Endodermal cell (in vitro differentiated cells): Measurements from ENCODE around the gene NTRK2. TPM values are rescaled to one million over a fixed set of nuclear protein-coding genes. Genes with fewer than 3 reads are reported as not detected.
A peak's percentile ranks its signal among the peaks of the same experiment; 100 is the strongest.

ENCODE experiments used
- DNase-seq: peaks from one replicate; pipeline ENCODE4 v3.0.0-alpha.2; 2017
- H3K27ac ChIP-seq: 2 replicates; pipeline ENCODE4 v1.5.1; 2013; ENCODE audit warnings: mild to moderate bottlenecking, low read depth, low read length, moderate library complexity
- H3K27me3 ChIP-seq: 2 replicates; pipeline ENCODE4 v1.6.1; 2013; ENCODE audit warnings: mild to moderate bottlenecking, low read length, moderate library complexity; ENCODE audit not compliant: insufficient read depth, control insufficient read depth, poor library complexity, severe bottlenecking
- H3K36me3 ChIP-seq: 2 replicates; pipeline ENCODE4 v1.7.0; 2013; ENCODE audit warnings: mild to moderate bottlenecking, low read length, moderate library complexity; ENCODE audit not compliant: control insufficient read depth, insufficient read depth
- H3K4me1 ChIP-seq: one replicate; pipeline ENCODE4 v1.7.0; 2013; ENCODE audit warnings: low read length; ENCODE audit not compliant: control insufficient read depth, insufficient read depth
- H3K4me3 ChIP-seq: 2 replicates; pipeline ENCODE4 v1.5.1; 2013; ENCODE audit warnings: mild to moderate bottlenecking, low read length, moderate library complexity
- H3K9ac ChIP-seq: 2 replicates; pipeline ENCODE4 v1.6.1; 2013; ENCODE audit warnings: mild to moderate bottlenecking, low read length, moderate library complexity; ENCODE audit not compliant: poor library complexity, severe bottlenecking; ENCODE audit errors: extremely low read depth
- H3K9me3 ChIP-seq: 2 replicates; pipeline ENCODE4 v1.6.1; 2013; ENCODE audit warnings: mild to moderate bottlenecking, low read length, moderate library complexity; ENCODE audit not compliant: control insufficient read depth
- H3K27ac Mint-ChIP-seq: 2 replicates; pipeline ENCODE4 v1.8.0; 2020; ENCODE audit warnings: mixed read lengths
- H3K27me3 Mint-ChIP-seq: 2 replicates; pipeline ENCODE4 v1.8.0; 2021; ENCODE audit warnings: mild to moderate bottlenecking, mixed read lengths; ENCODE audit not compliant: insufficient read depth
- H3K36me3 Mint-ChIP-seq: 2 replicates; pipeline ENCODE4 v1.8.0; 2020; ENCODE audit warnings: low read depth, mixed read lengths
- H3K4me1 Mint-ChIP-seq: 2 replicates; pipeline ENCODE4 v1.8.0; 2020; ENCODE audit warnings: mixed read lengths
- H3K4me3 Mint-ChIP-seq: 2 replicates; pipeline ENCODE4 v1.8.0; 2020; ENCODE audit warnings: mild to moderate bottlenecking, moderate library complexity, mixed read lengths
- H3K9me3 Mint-ChIP-seq: 2 replicates; pipeline ENCODE4 v1.8.0; 2020; ENCODE audit warnings: mild to moderate bottlenecking, mixed read lengths
- WGBS, 2 experiments: methylation state at CpG; one replicate each; pipeline versions ENCODE4 v1.1.5 to v1.1.7; 2013; ENCODE audit warnings: missing lambda C conversion rate in 2 of 2, mixed read lengths in 1 of 2; ENCODE audit not compliant: insufficient coverage in 1 of 2, insufficient read length in 1 of 2; 5-methylcytosine and 5-hydroxymethylcytosine counted together
- total RNA-seq, 2 donors: library from RNA; stranded (reverse); fragmentation: NEBNext Ultra II Directional in 1 of 2; extraction: Animal tissue kit (Norgen Biotek cat#: 25700) in 1 of 2; gene quantifications; 2 replicates in 1 of 2; 3 replicates in 1 of 2; pipeline ENCODE4 v1.2.1, GENCODE V29; 2021
- TF ChIP-seq, protein P1 (sequence below): fragments of 200-600 bp; sonication (generic); conservative IDR thresholded peaks from 2 replicates; pipeline ENCODE4 v1.5.0; 2021; ENCODE audit warnings: antibody characterized with exemption, mild to moderate bottlenecking

Gene NTRK2
- total RNA-seq, 2 donors from 2014 or later, result 0.09 to 0.18 TPM

DNA sequence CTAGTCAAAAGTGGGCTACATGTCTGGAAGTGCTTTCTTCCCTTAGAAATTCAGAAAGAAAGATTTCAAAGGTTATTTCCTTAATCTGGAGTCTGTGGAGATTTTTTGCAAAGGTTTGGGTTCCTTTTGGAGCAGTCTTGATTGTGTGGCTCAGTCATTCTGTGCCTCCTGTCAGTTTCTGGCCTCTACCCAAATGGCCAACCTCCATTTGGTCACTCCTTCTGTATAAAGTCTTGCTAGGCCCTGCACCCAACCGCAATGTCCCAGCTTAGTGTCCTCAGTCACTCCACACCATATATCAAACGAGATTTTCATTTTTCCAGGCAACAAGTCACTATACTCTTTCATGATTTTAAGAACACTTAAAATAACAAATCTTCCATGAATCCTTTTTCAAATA, 199.6 kb downstream of the NTRK2 start:
- H3K4me3 Mint-ChIP-seq, result no peak overlapping the region
- H3K4me1 Mint-ChIP-seq, result peaks cover 3% of the 10 kb centered on the region
- no peaks in the 10 kb centered on the region for H3K36me3 ChIP-seq
- H3K9me3 Mint-ChIP-seq, result no peaks in the 10 kb centered on the region
- H3K9me3 ChIP-seq, result no peaks in the 10 kb centered on the region
- H3K27ac Mint-ChIP-seq, result no peak overlapping the region
- H3K36me3 Mint-ChIP-seq, result no peaks in the 10 kb centered on the region
- H3K4me3 ChIP-seq, result no peak overlapping the region
- no peaks in the 10 kb centered on the region for H3K4me1 ChIP-seq
- TF ChIP-seq, protein P1, sequence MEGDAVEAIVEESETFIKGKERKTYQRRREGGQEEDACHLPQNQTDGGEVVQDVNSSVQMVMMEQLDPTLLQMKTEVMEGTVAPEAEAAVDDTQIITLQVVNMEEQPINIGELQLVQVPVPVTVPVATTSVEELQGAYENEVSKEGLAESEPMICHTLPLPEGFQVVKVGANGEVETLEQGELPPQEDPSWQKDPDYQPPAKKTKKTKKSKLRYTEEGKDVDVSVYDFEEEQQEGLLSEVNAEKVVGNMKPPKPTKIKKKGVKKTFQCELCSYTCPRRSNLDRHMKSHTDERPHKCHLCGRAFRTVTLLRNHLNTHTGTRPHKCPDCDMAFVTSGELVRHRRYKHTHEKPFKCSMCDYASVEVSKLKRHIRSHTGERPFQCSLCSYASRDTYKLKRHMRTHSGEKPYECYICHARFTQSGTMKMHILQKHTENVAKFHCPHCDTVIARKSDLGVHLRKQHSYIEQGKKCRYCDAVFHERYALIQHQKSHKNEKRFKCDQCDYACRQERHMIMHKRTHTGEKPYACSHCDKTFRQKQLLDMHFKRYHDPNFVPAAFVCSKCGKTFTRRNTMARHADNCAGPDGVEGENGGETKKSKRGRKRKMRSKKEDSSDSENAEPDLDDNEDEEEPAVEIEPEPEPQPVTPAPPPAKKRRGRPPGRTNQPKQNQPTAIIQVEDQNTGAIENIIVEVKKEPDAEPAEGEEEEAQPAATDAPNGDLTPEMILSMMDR, result no peak
- no peaks in the 10 kb centered on the region for H3K27me3 ChIP-seq
- H3K9ac ChIP-seq, result no peak overlapping the region
- WGBS, 2 experiments, result 75 to 94% methylated on average over 1 to 2 of the region's 2 CpGs
- no peak for DNase-seq
- no peak overlapping the region for H3K27ac ChIP-seq
- no peaks in the 10 kb centered on the region for H3K27me3 Mint-ChIP-seq

DNA sequence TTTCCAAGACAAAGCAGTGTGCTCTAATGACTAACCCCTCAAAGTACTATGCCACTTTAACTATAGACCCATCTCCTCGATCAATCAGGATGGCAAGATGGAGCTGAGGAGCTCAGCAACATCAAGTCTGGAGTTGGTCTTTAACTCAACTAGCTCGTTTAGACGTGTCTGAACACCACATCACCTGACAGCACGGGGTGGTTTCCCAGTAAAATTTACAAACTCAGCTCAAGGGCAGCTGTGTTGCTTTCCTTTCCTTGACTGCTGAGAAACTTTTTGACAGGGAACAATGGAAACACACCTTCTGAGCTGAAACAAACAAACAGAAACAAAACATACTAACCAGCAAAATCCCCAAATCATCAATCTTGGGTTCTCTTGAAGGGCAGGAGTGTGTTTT, 202.5 kb downstream of the NTRK2 start:
- no peaks in the 10 kb centered on the region for H3K36me3 Mint-ChIP-seq
- DNase-seq, result no peak
- H3K27ac ChIP-seq, result no peak overlapping the region
- H3K9me3 Mint-ChIP-seq, result no peaks in the 10 kb centered on the region
- WGBS, 2 experiments, result 85 to 96% methylated on average over 4 of the region's 4 CpGs
- no peaks in the 10 kb centered on the region for H3K4me1 ChIP-seq
- no peak overlapping the region for H3K4me3 Mint-ChIP-seq
- no peaks in the 10 kb centered on the region for H3K27me3 Mint-ChIP-seq
- H3K9ac ChIP-seq, result no peak overlapping the region
- peaks cover 3% of the 10 kb centered on the region for H3K4me1 Mint-ChIP-seq
- H3K4me3 ChIP-seq, result no peak overlapping the region
- H3K9me3 ChIP-seq, result no peaks in the 10 kb centered on the region
- no peaks in the 10 kb centered on the region for H3K27me3 ChIP-seq
- H3K27ac Mint-ChIP-seq, result no peak overlapping the region
- H3K36me3 ChIP-seq, result no peaks in the 10 kb centered on the region
- TF ChIP-seq, protein P1, result no peak

DNA sequence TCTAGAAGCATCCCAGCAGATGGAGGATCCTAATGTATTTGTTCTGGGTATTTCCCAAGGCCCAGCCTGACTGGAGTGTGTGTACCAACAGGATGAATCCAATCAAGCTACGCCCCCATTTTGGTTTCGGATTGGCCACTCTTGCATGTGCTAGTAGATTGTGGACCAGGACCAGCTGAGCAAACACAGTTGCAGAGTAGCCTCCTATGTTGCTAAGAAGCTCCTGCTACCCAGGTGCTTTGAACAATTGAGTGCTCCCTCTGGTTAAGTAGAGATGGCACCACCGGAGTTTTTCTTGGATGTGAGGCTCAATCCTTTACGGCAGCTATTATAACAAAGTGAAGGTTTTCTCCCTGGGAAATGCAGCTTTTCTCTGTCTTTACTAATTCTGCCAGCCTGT, 204.5 kb downstream of the NTRK2 start:
- H3K4me1 ChIP-seq, result no peaks in the 10 kb centered on the region
- peaks cover 3% of the 10 kb centered on the region for H3K4me1 Mint-ChIP-seq
- no peaks in the 10 kb centered on the region for H3K27me3 Mint-ChIP-seq
- peak overlapping the region; percentile 21 for H3K27ac ChIP-seq
- no peak overlapping the region for H3K9ac ChIP-seq
- WGBS, 2 experiments, result 95 to 100% methylated on average over 3 to 4 of the region's 4 CpGs
- no peak overlapping the region for H3K4me3 ChIP-seq
- no peaks in the 10 kb centered on the region for H3K9me3 ChIP-seq
- H3K4me3 Mint-ChIP-seq, result no peak overlapping the region
- H3K27ac Mint-ChIP-seq, result no peak overlapping the region
- no peaks in the 10 kb centered on the region for H3K36me3 ChIP-seq
- DNase-seq, result no peak
- no peaks in the 10 kb centered on the region for H3K9me3 Mint-ChIP-seq
- no peaks in the 10 kb centered on the region for H3K36me3 Mint-ChIP-seq
- H3K27me3 ChIP-seq, result no peaks in the 10 kb centered on the region
- TF ChIP-seq, protein P1, result no peak
